ENCODE results near the gene ITPKA. TPM values are rescaled to one million over a fixed set of nuclear protein-coding genes. Genes with fewer than 3 reads are reported as not detected.

Gene ITPKA
- total RNA-seq, 1 experiment from 2014 or later, result 6.3 TPM

DNA sequence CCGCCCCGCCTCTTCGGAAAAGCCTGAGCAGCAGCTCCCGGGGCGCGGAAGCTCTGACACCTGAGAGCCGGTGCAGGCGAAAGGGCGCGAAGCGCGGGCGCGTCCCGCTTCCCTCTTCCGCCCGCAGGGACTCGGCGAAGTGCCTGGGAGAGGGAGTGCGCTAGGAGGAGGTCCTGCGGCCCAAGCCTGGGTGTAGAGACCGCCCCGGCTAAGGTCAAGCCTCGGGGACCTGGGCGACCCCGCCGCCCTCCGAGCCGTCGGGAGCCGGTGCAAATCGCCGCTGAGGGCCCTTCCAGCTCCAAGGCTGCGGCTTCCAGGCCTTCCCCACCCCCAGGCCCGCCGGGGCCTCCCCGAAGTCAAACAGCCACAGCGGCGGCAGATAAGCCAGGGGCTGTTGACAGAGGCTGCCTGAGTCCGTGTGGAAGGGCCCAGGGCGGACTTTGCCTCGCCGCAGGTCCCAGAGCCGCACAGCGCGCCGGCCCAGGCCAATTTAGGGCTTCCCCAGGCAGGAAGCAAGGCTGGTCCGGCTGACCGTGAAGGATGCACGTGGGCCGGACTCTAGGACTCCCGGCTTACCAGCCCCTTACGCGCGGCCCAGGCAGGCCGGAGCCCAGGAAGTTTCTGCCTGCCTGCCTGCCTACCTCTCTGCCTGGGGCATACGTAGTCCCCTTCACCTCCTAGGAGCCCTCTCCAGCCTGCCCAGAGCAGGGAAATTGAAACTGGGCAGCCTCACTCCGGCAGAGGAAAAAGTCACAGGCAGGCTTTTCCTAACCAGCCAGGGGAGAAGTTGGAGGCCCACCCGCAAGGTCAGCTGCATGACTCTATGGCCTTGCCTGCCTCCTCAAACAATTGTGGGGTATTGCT is 2.3 kb downstream of the ITPKA start:
- Histone ChIP-seq H3K4me3 (ENCODE audit: low read depth in 2 of 2, low read length in 2 of 2) (no peak overlapping the region), H3K9me3 (ENCODE audit: control insufficient read depth, insufficient read depth, low read depth, low read length) (no peaks in the 10 kb centered on the region), H3K27me3 (ENCODE audit: control insufficient read depth, insufficient read depth, low read length) (no peaks in the 10 kb centered on the region), H3K4me1 (ENCODE audit: control insufficient read depth, insufficient read depth, low read length) (0 out of 2 replicates have a peak, but pooled peaks cover 5% of the 10 kb centered on the region), H3K36me3 (ENCODE audit: control insufficient read depth, insufficient read depth, low read length) (no peaks in the 10 kb centered on the region), H3K27ac (ENCODE audit: low read length) (no peak overlapping the region)
- intact Hi-C loops (cut with micrococcal nuclease; ENCODE audit: unreplicated experiment) (no loop called here), in situ Hi-C loops (cut with HindIII; ENCODE audit: low pct_unique_long_range_greater_than_20kb, low sequenced_read_pairs) (no loop called here)
- DNase-seq (ENCODE audit: low read depth, low spot score) (no peak), ATAC-seq (no peak)
- no TSS peak for BruUV-seq (replicated peaks)
- TF ChIP-seq, protein P1, sequence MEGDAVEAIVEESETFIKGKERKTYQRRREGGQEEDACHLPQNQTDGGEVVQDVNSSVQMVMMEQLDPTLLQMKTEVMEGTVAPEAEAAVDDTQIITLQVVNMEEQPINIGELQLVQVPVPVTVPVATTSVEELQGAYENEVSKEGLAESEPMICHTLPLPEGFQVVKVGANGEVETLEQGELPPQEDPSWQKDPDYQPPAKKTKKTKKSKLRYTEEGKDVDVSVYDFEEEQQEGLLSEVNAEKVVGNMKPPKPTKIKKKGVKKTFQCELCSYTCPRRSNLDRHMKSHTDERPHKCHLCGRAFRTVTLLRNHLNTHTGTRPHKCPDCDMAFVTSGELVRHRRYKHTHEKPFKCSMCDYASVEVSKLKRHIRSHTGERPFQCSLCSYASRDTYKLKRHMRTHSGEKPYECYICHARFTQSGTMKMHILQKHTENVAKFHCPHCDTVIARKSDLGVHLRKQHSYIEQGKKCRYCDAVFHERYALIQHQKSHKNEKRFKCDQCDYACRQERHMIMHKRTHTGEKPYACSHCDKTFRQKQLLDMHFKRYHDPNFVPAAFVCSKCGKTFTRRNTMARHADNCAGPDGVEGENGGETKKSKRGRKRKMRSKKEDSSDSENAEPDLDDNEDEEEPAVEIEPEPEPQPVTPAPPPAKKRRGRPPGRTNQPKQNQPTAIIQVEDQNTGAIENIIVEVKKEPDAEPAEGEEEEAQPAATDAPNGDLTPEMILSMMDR (IDR thresholded peaks at IDR 0.05), result no peak
- TF ChIP-seq SIN3A (IDR thresholded peaks at IDR 0.05; ENCODE audit: borderline replicate concordance, insufficient read depth, low read depth, low read length) (no peak), POLR2AphosphoS5 (IDR thresholded peaks at IDR 0.05; ENCODE audit: low read depth, low read length) (no peak), TCF7L2 (IDR thresholded peaks at IDR 0.05; ENCODE audit: low read depth, low read length) (no peak)
- TF ChIP-seq, protein P2, sequence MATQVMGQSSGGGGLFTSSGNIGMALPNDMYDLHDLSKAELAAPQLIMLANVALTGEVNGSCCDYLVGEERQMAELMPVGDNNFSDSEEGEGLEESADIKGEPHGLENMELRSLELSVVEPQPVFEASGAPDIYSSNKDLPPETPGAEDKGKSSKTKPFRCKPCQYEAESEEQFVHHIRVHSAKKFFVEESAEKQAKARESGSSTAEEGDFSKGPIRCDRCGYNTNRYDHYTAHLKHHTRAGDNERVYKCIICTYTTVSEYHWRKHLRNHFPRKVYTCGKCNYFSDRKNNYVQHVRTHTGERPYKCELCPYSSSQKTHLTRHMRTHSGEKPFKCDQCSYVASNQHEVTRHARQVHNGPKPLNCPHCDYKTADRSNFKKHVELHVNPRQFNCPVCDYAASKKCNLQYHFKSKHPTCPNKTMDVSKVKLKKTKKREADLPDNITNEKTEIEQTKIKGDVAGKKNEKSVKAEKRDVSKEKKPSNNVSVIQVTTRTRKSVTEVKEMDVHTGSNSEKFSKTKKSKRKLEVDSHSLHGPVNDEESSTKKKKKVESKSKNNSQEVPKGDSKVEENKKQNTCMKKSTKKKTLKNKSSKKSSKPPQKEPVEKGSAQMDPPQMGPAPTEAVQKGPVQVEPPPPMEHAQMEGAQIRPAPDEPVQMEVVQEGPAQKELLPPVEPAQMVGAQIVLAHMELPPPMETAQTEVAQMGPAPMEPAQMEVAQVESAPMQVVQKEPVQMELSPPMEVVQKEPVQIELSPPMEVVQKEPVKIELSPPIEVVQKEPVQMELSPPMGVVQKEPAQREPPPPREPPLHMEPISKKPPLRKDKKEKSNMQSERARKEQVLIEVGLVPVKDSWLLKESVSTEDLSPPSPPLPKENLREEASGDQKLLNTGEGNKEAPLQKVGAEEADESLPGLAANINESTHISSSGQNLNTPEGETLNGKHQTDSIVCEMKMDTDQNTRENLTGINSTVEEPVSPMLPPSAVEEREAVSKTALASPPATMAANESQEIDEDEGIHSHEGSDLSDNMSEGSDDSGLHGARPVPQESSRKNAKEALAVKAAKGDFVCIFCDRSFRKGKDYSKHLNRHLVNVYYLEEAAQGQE (IDR thresholded peaks at IDR 0.05; ENCODE audit: insufficient read depth in 1 of 2, low read depth in 2 of 2, low read length in 1 of 2), result no peak
- POLR2A ChIA-PET, result no interaction called here
- CTCF ChIA-PET, result no interaction called here

DNA sequence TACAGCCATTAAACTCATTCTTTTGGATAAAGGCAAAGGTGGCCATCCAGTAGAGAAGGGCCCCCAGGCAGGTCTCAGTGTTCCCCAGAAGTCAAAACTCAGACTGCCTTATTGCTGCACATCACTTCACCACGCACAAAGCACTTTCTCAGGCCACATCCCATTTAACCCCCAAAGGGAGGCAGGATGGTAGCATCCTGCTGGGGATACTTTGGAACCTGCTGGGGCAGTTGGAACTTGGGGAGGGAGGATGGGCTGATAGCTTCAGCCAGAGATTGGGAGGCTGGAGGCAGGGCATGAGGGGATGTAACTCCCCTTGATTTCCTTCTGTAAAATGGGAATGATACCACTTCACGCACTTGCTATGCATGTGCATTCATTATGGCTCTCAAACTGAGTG is 5.0 kb downstream of the ITPKA start:
- H3K4me1 ChIP-seq (ENCODE audit: control insufficient read depth, insufficient read depth, low read length), result no peaks in the 10 kb centered on the region
- TF ChIP-seq TCF7L2 (IDR thresholded peaks at IDR 0.05; ENCODE audit: low read depth, low read length) (no peak), POLR2AphosphoS5 (IDR thresholded peaks at IDR 0.05; ENCODE audit: low read depth, low read length) (no peak), SIN3A (IDR thresholded peaks at IDR 0.05; ENCODE audit: borderline replicate concordance, insufficient read depth, low read depth, low read length) (no peak)
- TF ChIP-seq, protein P1 (IDR thresholded peaks at IDR 0.05), result no peak
- TF ChIP-seq, protein P2 (IDR thresholded peaks at IDR 0.05; ENCODE audit: insufficient read depth in 1 of 2, low read depth in 2 of 2, low read length in 1 of 2), result no peak
- H3K9me3 ChIP-seq (ENCODE audit: control insufficient read depth, insufficient read depth, low read depth, low read length), result no peaks in the 10 kb centered on the region
- intact Hi-C loops (cut with micrococcal nuclease; ENCODE audit: unreplicated experiment) (no loop called here), in situ Hi-C loops (cut with HindIII; ENCODE audit: low pct_unique_long_range_greater_than_20kb, low sequenced_read_pairs) (no loop called here)
- POLR2A ChIA-PET, result no interaction called here
- BruUV-seq (replicated peaks), result no TSS peak
- no peak overlapping the region for H3K27ac ChIP-seq (ENCODE audit: low read length)
- no peaks in the 10 kb centered on the region for H3K36me3 ChIP-seq (ENCODE audit: control insufficient read depth, insufficient read depth, low read length)
- H3K27me3 ChIP-seq (ENCODE audit: control insufficient read depth, insufficient read depth, low read length), result no peaks in the 10 kb centered on the region
- H3K4me3 ChIP-seq (ENCODE audit: low read depth in 2 of 2, low read length in 2 of 2), result no peak overlapping the region
- ATAC-seq, result no peak
- CTCF ChIA-PET, result no interaction called here
- DNase-seq (ENCODE audit: low read depth, low spot score), result no peak

Measured in Panc1 (cell line).